ENCODE results near the gene NR5A2.

NR5A2 gene

DNA sequence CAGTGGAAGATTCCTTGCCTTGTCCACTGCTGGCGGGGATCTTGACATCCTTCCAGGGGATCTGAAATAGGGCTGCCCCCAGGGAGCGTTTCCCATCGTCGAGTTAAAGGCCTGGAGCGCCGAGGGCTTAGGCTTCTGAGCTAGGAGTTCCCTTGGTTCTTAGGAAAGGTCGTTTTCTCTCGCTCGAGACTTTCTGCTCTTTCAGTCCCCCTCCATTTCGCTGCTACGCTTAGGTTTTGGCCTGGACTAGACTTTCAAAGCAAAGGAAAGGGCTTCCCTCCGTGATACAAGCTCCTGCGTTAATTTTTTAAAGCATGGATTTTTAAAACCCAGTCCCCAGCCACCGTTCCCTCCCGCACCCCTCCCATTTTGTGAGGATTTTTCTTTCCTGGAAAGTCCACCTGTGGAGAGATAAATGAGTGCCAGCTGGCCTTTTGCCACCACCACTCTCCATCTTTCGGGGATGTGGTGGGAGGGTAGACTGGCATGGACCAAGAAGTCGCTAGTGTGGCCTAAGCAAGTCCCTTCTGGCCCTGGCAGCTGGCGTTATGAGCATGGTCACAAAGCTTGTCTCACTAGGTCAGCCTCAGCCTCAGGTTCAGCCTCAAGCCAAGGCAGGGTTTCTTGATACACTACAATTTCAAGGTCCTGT, 9.2 kb downstream of the NR5A2 start:
- no peak overlapping the region for H3K27ac ChIP-seq
- no peak for TF ChIP-seq ZFX (IDR thresholded peaks at IDR 0.05; ENCODE audit: borderline replicate concordance)
- TF ChIP-seq, protein P1, sequence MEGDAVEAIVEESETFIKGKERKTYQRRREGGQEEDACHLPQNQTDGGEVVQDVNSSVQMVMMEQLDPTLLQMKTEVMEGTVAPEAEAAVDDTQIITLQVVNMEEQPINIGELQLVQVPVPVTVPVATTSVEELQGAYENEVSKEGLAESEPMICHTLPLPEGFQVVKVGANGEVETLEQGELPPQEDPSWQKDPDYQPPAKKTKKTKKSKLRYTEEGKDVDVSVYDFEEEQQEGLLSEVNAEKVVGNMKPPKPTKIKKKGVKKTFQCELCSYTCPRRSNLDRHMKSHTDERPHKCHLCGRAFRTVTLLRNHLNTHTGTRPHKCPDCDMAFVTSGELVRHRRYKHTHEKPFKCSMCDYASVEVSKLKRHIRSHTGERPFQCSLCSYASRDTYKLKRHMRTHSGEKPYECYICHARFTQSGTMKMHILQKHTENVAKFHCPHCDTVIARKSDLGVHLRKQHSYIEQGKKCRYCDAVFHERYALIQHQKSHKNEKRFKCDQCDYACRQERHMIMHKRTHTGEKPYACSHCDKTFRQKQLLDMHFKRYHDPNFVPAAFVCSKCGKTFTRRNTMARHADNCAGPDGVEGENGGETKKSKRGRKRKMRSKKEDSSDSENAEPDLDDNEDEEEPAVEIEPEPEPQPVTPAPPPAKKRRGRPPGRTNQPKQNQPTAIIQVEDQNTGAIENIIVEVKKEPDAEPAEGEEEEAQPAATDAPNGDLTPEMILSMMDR (IDR thresholded peaks at IDR 0.05): no peak

- no peak for TF ChIP-seq ZFX (IDR thresholded peaks at IDR 0.05; ENCODE audit: borderline replicate concordance)
- TF ChIP-seq, protein P1 (IDR thresholded peaks at IDR 0.05): no peak
- H3K27ac ChIP-seq: no peak overlapping the region
Observed at GRCh38 chr1:200037501-200037900, 10.0 kb downstream of the NR5A2 start.

- H3K27ac ChIP-seq: no peak overlapping the region
- TF ChIP-seq ZFX (IDR thresholded peaks at IDR 0.05; ENCODE audit: borderline replicate concordance): no peak
- TF ChIP-seq, protein P1 (IDR thresholded peaks at IDR 0.05): no peak
Observed at GRCh38 chr1:200037904-200038303, 10.4 kb downstream of the NR5A2 start.

DNA sequence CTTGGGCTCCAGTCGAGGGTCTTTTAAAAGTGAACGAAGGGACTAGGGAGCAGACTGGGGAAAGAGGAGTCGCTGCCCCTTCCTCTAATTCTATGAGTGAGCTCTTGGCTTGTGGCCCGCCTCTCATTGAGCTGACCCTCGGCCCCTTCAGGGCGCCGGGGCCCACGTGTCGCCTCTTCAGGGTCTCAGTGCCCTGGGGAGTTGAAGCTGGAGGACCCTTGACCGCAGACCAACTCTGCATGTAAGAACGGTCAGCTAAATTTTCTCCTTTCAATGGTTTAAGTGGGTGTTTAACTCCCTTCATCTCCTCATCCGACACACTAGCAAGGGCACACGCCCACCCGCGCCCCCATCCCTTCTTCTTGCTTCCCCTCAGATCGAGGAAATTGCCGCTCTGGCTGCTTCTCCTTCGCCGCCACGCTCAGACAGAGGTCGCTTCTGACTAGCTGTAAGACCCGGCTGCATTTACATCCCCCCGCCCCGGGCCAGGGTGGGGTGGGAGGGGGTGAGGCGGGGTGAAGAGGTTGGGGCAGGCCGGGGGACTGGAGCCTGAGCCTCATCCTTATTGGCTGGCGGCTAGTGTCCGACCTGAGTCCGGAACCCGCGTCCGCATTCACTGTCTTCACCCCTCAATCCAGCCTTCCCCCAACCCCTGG, 10.9 kb downstream of the NR5A2 start:
- no peak overlapping the region for H3K27ac ChIP-seq

GRCh38 chr1:200038981-200039848, 11.7 kb downstream of the NR5A2 start:
- TF ChIP-seq, protein P1 (IDR thresholded peaks at IDR 0.05): no peak; the same call in 1 of the 2 replicates
- no peak for TF ChIP-seq ZFX (IDR thresholded peaks at IDR 0.05; ENCODE audit: borderline replicate concordance)
- peak overlapping the region; percentile 29 for H3K27ac ChIP-seq

More for the DNA sequence above, 10.9 kb downstream of the NR5A2 start:
- TF ChIP-seq, protein P1 (IDR thresholded peaks at IDR 0.05): no peak
- no peak for TF ChIP-seq ZFX (IDR thresholded peaks at IDR 0.05; ENCODE audit: borderline replicate concordance)

DNA sequence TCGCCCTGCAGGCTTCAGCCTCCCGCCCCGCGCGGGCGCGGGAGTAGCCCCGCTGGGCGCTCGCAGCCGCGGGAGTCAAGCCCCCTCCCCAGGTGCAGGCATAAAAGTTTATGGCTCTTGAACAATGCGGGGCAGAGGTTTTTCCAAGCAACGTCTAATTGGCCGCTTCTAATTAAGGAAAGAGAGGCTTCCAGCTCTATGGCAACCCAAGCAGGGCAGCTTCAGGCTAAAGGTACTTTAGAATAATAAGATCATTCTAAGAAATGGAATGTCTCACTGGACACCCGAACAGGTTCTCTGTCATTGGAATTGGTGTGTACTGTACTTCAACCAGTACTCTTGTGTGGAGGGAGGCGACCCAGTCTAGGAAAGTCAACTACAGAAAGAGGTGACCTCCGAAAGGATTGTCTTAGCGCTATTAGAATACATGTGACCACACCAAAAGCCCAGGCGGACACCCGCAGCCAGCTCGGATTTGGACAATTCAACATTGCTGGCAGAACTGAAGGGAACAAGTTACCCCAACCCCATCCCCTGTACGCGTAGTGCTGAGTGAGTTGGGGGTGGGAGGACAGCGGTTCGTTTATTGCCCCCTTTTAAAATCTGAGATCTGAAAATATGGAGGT, 12.5 kb downstream of the NR5A2 start:
- TF ChIP-seq, protein P1 (IDR thresholded peaks at IDR 0.05): no peak
- TF ChIP-seq ZFX (IDR thresholded peaks at IDR 0.05; ENCODE audit: borderline replicate concordance): no peak
- peak overlapping the region; percentile 29 for H3K27ac ChIP-seq

All from 22Rv1 (cell line).